BJ (cell line): ENCODE data around the gene CXCL3. TPM values are rescaled to one million over a fixed set of nuclear protein-coding genes. Genes with fewer than 3 reads are reported as not detected.

Experiments
- CTCF ChIA-PET: fragments of 350-600 bp; formaldehyde crosslinking; extraction: SDS; loops from one replicate; lab custom pipeline; 2021; ENCODE audit warnings: antibody characterized with exemption, inconsistent platforms; lab: Yijun Ruan, JAX
- POLR2A ChIA-PET: fragments of 300-600 bp; sonication (Branson Sonifier 250); formaldehyde crosslinking; extraction: SDS; loops from one replicate; lab custom pipeline; 2021; ENCODE audit warnings: antibody characterized with exemption; lab: Charles Lee
- DNase-seq: peaks from one replicate; pipeline ENCODE4 v3.0.0-alpha.2; 2011; ENCODE audit warnings: low read depth
- H3K27me3 ChIP-seq: 2 replicates; pipeline ENCODE4 v1.6.0; 2011; ENCODE audit warnings: low read length; ENCODE audit not compliant: control insufficient read depth, insufficient read depth
- H3K36me3 ChIP-seq: 2 replicates; pipeline ENCODE4 v1.5.1; 2011; ENCODE audit warnings: low read length; ENCODE audit not compliant: control insufficient read depth, insufficient read depth
- H3K4me3 ChIP-seq: 2 replicates; pipeline ENCODE4 v1.5.1; 2011; ENCODE audit warnings: low read depth, mild to moderate bottlenecking, control low read depth, low read length
- polyA plus RNA-seq: library from polyadenylated mRNA; depleted of rRNA; stranded (reverse); fragments of >200 nt; gene quantifications from 2 replicates; pipeline ENCODE4 v1.2.3, GENCODE V29; 2011
- TF ChIP-seq, protein P1 (sequence below): IDR thresholded peaks from 2 replicates; pipeline ENCODE4 v1.5.1; 2011; ENCODE audit warnings: low read depth, mild to moderate bottlenecking, control low read depth, inconsistent platforms, low read length, moderate library complexity; ENCODE audit not compliant: insufficient read depth

CXCL3 gene
- polyA plus RNA-seq, 1 experiment: 0.47 TPM

DNA sequence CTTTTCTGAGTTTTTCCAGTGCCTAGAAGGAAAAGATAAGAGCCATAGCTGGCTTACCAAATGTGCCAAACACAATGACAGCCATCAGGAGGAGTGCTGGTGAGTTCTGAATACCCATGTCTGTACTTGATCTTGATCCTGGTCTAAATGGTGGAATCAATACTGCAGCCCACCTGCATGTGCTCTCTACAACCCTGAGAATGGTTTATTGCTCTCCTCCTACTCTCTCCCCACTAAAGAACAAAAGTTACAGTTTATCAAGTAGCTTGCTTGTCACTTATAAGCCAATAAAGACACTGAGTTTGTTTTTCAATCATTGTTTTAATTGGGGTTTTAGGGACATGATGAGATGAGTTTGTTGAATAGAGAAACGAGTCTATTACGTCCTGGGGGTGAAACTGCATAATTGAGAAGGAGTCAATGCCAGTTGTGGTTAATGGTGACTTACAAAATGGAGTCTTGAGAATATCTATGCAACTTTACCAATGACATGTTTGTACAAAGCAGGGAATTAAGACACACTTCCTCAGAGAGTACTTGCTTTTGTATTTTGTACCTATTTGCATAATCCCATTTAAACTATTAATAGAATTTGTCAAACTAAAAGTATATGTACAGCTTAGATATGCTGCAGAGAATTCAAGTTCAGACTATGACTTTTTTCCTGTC is 20.8 kb upstream of the CXCL3 start:
- CTCF ChIA-PET: interaction anchor here (2.2 kb wide), 1 partner anchor 15 kb away, joined by 6 read pairs; no protein-coding TSS in a partner anchor
- Histone ChIP-seq H3K36me3 (no peaks in the 10 kb centered on the region), H3K4me3 (no peak overlapping the region), H3K27me3 (no peaks in the 10 kb centered on the region)
- TF ChIP-seq, protein P1, sequence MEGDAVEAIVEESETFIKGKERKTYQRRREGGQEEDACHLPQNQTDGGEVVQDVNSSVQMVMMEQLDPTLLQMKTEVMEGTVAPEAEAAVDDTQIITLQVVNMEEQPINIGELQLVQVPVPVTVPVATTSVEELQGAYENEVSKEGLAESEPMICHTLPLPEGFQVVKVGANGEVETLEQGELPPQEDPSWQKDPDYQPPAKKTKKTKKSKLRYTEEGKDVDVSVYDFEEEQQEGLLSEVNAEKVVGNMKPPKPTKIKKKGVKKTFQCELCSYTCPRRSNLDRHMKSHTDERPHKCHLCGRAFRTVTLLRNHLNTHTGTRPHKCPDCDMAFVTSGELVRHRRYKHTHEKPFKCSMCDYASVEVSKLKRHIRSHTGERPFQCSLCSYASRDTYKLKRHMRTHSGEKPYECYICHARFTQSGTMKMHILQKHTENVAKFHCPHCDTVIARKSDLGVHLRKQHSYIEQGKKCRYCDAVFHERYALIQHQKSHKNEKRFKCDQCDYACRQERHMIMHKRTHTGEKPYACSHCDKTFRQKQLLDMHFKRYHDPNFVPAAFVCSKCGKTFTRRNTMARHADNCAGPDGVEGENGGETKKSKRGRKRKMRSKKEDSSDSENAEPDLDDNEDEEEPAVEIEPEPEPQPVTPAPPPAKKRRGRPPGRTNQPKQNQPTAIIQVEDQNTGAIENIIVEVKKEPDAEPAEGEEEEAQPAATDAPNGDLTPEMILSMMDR: no peak
- POLR2A ChIA-PET: no interaction called here
- no peak for DNase-seq

DNA sequence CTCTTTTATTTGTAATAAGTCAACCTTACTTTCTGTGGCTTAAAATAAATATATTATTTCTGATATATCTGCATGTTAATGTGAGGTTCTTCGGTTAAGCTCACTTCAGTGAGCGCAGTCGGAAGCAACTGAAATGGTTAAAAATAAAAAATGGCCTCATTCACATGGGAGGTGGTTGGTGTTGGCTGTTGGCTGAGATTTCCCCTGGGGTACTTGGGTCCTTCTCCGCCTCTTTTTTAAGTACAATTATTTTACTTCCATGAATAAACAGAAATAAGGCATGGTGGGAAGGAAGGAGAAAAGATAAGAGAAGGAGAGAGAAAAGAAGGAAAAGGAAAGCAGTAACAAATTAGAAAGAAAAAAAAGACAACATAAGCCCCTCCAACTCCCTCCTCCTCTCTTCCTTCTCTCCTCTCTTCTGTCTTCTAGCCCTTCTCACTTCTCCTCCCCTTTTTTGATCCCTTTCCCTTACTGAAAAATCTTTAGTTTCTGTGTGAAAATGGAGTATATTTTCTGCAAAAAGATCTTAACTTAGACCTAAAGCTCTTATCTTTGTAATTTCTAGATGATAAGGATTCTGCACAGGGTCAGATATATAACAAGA is 19.7 kb upstream of the CXCL3 start:
- Histone ChIP-seq H3K27me3 (no peaks in the 10 kb centered on the region), H3K36me3 (no peaks in the 10 kb centered on the region), H3K4me3 (no peak overlapping the region)
- TF ChIP-seq, protein P1: no peak
- CTCF ChIA-PET: interaction anchor here (2.2 kb wide), 1 partner anchor 16 kb away, joined by 6 read pairs; no protein-coding TSS in a partner anchor
- POLR2A ChIA-PET: no interaction called here
- DNase-seq: no peak

- no peaks in the 10 kb centered on the region for H3K36me3 ChIP-seq
- ChIA-PET CTCF (interaction anchor here (2.1 kb wide), 1 partner anchor 18 kb away, joined by 6 read pairs; the partner anchor contains the start of gene CXCL3), POLR2A (no interaction called here)
- DNase-seq: no peak
- no peak overlapping the region for H3K4me3 ChIP-seq
- H3K27me3 ChIP-seq: no peaks in the 10 kb centered on the region
- TF ChIP-seq, protein P1: no peak
Observed at GRCh38 chr4:74057588-74057987, 19.1 kb upstream of the CXCL3 start.

GRCh38 chr4:74056858-74057562 is 18.5 kb upstream of the CXCL3 start:
- CTCF ChIA-PET: interaction anchor here (2.1 kb wide), 1 partner anchor 18 kb away, joined by 6 read pairs; the partner anchor contains the start of gene CXCL3
- POLR2A ChIA-PET: interaction anchor here (0.6 kb wide), 1 partner anchor 172 kb away, joined by 6 read pairs; no protein-coding TSS in a partner anchor
- TF ChIP-seq, protein P1: no peak
- H3K36me3 ChIP-seq: no peaks in the 10 kb centered on the region
- no peaks in the 10 kb centered on the region for H3K27me3 ChIP-seq
- DNase-seq: peak; percentile 63
- no peak overlapping the region for H3K4me3 ChIP-seq
